GM18508 (cell line): Measurements from ENCODE around the gene ERF.

Source experiments
- ATAC-seq: cut with Tn5 transposase; IDR thresholded peaks from one replicate; pipeline ENCODE4 v1.9.1; 2021; ENCODE audit warnings: moderate number of reproducible peaks; ENCODE audit not compliant: insufficient read depth, unreplicated experiment

ERF gene

GRCh38 chr19:42244347-42245220 lies 10.3 kb downstream of the ERF start:
- ATAC-seq = peak; percentile 30

GRCh38 chr19:42242512-42243409 lies 12.2 kb downstream of the ERF start, which contains the start of gene GSK3A:
Gene GSK3A (minus strand): TSS chr19:42242602. CDS start chr19:42242465, 137 bp downstream.
- ATAC-seq = peak; percentile 38

- ATAC-seq = no peak
Measured at GRCh38 chr19:42242069-42242511, 12.8 kb downstream of the ERF start.

- ATAC-seq = no peak
Measured at GRCh38 chr19:42241279-42241678, 13.6 kb downstream of the ERF start.

- no peak for ATAC-seq
Measured at GRCh38 chr19:42239544-42240220, 15.2 kb downstream of the ERF start.

- no peak for ATAC-seq
Measured at GRCh38 chr19:42235181-42235580, 19.7 kb downstream of the ERF start.

GRCh38 chr19:42234364-42234763 lies 20.6 kb downstream of the ERF start:
- no peak for ATAC-seq

- no peak for ATAC-seq
Measured at GRCh38 chr19:42233678-42234292, 21.1 kb downstream of the ERF start.

- ATAC-seq = no peak
Measured at GRCh38 chr19:42233106-42233505, 21.8 kb downstream of the ERF start.

- ATAC-seq = no peak
Measured at GRCh38 chr19:42232435-42232834, 22.5 kb downstream of the ERF start.

- no peak for ATAC-seq
Measured at GRCh38 chr19:42230571-42230970, 24.4 kb downstream of the ERF start.

GRCh38 chr19:42229855-42230351 lies 25.0 kb downstream of the ERF start:
- no peak for ATAC-seq

- ATAC-seq = no peak
Measured at GRCh38 chr19:42229301-42229854, 25.6 kb downstream of the ERF start.

GRCh38 chr19:42228641-42229040 lies 26.3 kb downstream of the ERF start:
- ATAC-seq = no peak

- ATAC-seq = no peak
Measured at GRCh38 chr19:42226886-42227285, 28.0 kb downstream of the ERF start.

GRCh38 chr19:42225718-42226292 lies 29.1 kb downstream of the ERF start:
- ATAC-seq = no peak

- no peak for ATAC-seq
Measured at GRCh38 chr19:42224940-42225717, 29.8 kb downstream of the ERF start.

GRCh38 chr19:42220751-42221097 lies 34.2 kb downstream of the ERF start:
- no peak for ATAC-seq
